GM19328 (cell line): ENCODE results near the gene PINK1.
"Not testable (repeated sequence)": the region's sequence is repeated elsewhere in the genome, so short reads cannot be mapped to it uniquely, and the experiment has no call there.

Experiments used
- ATAC-seq: cut with Tn5 transposase; IDR thresholded peaks from one replicate; pipeline ENCODE4 v1.9.1; 2021; ENCODE audit warnings: mild to moderate bottlenecking, moderate library complexity; ENCODE audit not compliant: unreplicated experiment

Gene PINK1

DNA sequence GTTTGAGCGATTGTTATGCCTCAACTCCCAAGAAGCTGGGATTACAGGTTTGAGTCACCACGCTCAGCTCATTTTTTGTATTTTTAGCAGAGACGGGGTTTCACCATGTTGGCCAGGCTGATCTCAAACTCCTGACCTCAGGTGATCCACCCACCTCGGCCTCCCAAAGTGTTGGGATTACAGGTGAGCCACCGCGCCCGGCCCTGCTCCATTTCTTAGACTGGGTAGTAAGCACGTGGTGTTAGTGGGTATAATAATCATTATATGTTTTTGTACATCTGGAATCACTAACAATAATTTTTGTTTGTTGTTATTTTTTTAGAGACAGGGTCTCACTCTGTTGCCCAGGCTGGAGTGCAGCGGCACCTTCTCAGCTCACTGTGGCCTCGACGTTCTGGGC lies 40.4 kb downstream of the PINK1 start:
- ATAC-seq: not testable (repeated sequence)

DNA sequence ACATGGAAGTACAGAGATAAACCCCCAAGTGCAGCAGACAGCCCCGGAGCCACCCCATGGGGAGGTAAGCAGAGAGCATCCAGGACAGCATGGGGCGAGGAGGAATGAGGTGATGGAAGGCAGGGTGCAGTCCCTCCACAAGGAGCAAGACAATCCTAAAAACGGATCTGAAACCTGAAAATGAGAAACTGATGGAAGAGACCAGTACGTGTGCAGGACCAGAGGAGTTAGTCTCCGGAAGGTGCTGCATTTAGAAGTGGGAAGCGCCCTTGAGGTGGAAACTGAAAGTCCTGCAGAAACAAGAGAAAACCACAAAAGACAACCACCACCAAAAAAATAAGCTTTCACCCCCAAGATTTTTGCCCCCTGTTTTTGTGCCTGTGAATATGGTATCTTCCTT lies 45.3 kb downstream of the PINK1 start:
- no peak for ATAC-seq

DNA sequence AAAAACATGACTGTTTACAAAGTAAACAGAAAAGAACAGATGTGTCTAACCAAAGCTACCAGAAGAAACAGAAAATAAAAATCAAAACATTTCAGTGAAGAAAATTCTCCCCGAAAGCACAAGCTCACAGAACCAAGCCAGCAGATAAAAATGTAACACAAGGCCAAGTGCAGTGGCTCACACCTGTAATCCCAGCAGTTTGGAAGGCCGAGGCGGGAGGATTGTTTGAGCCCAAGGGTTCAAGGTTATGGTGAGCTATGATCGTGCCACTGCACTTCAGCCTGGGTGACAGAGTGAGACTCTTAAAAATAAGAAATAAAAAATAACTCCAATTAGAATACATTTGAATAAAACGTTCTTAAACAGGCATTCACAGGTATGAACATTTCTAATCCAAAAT lies 47.0 kb downstream of the PINK1 start:
- ATAC-seq: no peak

DNA sequence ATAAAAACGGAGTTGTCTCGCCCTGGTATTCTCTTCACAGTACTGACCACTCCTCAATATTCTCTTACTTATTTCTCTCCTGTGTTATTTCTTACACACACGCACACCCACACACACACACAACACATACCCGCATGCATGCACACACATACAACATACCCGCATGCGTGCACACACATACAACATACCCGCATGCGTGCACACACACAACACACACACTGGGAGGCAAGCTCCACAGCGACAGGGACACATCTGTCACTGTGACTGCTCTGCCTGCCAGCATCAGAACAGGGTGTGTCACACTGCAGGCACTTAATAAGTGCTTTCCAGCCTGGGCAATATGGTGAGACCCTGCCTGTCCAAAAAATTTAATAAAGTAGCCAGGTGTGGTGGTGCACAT lies 48.7 kb downstream of the PINK1 start:
- ATAC-seq: no peak

DNA sequence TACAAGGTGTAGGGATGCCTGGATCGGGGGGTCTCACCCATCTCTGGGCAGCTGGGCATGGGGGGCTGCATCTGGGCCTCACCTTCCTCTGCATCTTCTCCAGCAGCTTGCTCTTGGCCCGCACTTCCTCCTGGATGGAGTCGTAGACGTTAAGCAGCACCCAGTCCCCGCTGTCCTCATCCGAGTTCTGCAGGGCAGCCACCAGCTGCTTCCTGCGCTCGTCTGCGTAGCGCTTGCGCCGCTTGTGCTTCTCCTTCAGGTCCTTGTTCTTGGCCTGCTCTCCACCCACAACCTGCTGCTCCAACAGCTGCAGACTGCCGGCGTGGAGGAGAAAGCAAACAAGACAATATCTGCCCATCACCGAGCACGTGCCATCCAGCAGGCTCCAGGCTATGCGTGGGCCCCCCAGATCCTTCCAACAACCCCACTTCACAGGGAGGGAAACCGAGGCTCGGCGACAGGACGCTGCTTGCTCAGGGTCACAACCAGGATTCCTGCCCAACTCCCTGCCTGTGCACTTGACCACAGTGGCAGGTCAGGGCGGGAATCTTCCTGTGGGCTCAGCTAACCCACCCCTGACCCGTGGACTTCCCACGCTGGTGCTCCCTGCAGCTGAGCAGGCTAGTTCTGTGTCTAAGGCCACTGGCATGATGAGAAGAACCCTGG lies 49.4 kb downstream of the PINK1 start:
- ATAC-seq: no peak

DNA sequence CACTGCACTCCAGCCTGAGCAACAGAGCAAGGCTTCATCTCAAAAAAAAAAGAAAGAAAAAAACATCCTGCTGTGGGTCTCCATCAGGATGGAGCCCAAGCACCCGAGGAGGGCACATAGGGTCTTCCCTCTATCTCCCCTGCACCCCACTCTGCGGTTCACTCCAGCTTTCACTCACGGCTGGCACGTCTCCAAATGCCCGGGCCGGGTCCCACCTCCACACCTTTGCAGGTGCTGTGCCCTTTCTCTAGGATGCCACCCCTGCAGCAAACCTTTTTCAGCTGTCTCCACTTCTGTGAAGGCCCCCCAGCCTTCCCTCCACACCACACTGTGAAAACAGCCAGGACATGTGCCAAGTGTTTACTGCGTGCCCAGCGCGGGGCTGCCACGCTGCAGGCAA lies 50.4 kb downstream of the PINK1 start:
- no peak for ATAC-seq

DNA sequence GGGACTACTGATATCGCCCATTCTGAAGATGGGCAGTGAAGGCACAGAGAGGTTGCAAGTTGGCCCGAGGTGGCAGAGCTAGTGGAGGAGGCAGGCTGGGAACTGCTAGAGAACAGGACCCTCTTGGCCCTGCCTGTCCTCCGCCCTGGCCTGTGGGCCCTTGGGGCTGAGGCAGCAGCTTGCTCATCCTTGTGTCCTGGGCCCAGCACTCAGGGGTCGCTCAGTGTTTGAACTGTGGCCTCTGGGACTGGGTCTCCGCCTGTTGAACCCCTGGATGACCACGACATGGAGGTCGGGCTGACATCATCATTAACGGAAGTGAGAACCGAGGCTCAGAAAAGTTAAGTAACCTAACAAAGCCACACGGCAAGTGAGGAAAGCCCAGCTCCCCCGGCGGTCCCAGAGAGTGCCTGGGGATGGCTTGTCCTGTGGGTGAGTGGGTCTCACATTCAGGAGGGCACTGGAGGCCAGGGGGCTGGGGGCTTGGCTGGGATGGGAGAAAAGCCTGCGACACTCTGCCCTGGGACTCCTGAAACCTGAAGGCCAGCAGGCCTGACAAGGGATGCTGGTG lies 50.9 kb downstream of the PINK1 start:
- no peak for ATAC-seq

DNA sequence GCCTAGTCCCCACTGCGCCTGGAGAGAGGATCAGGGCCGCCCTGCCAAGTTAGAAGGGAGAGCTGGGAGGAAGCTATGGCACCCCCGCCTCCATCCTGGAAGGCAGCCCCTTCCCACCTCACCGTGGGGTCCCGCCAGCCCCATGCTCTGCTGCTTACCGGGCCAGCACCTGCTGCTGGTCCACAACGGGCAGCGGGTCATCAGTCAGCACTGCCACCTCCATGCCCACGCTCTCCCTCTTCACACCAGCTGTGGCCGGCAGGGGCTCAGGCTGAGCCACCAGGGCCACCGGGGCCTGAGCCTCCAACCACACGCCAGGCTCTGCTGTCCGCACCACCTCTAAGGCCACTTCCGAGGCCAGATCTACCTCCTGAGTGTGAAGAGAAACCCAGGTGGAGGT lies 51.4 kb downstream of the PINK1 start:
- ATAC-seq: no peak

DNA sequence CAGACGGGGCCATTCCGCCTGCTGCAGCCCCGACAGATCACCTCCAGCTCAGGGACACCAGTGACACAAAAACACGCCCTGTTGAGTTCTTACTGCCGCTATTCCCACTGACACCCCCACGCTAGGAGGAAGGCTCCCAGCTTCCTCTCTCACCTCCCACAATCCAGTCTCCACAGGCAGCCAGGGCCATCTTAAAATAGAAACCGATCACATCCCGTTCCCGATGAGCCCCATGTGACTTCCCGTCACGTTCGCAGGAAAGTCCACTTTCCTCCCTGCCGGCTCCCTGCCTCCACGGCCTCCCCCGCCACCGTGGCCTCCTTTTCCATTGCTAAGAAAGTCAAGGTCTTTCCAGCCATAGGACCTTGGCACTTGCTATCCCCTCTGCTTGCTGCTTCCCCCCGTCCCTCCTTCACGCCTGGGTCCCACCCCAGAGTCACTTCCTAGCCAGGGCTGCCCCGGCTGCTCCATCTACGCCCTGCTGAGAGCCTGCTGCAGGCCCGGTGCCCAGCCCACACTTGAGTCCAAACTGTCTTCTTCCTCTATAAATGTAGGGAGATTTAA lies 51.9 kb downstream of the PINK1 start:
- no peak for ATAC-seq

DNA sequence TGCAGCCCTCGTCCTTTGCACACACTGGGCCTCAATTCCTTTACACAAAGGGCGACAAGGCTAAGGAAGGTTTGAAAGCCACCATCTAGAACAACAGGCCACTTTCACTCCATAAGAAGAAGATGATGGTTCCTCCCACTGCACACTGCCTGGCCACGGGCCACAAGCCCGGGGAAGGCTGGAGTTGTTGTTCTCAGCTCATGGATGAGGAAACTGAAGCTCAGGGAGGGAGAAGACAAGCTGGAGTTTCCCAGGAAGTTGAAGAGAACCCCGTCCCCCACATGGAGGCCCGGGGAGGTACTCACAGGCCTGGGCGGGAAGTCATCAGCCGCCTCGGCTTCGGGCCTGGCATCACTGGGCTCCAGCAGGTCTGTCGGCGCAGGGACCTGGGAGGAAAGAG lies 52.5 kb downstream of the PINK1 start:
- ATAC-seq: no peak

DNA sequence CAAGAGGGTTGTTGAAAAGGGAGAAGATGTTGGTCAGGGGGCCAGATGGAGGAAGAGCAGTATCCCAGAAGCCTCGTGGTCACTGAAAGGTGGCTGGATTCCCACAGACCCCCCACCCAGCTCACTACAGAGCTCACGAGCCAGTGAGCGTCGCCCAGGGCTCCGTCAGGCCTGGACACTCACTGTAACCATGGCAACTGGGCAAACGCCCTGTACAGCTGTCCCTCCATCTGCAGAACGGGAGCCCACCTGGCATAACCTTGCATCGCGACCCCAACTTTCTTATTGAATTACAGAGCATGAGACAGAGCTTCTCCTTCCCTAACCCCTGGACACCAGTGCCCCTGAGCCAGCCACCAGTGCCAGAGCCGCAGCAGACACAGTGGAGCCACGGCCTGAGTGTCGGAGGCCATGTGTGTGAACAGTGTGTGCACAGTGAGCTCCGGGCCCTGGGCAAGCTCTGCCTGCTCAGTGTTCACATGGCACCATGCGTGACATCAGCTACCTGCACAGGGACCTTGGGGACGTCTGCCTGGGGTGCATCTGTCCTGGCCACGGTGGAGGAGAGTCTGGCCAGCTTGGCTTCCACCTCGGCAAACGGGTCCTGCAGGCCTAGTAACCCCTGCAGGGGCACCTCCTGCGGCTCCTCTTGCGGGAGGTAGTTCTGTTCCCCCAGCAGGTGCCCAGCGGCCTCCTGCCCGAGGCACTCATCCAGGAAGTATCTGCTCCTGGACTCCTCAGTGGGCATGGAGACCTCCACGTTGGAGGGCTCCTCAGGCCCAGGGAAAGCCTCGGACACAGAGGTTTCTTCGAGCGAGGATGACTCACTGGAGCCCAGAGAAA lies 53.8 kb downstream of the PINK1 start:
- no peak for ATAC-seq

DNA sequence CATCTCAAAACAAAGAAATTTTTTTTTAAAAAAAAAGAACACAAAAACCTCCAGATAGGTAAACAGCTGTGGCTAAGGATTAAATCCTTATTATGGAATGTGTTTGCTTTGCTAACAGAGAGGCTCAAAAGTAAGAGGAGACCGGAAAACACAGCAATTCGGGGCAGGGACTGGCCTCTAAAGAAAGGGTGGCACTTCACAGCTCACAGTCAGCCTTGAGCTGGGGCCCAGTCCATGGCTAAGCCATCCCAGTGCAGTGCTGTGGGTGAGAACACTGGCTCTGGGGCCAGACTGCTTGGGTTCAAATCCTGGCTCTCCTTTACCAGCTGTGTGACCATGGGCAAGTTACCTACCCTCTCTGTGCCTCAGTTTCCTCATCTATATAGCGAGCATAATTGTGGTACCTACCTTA lies 56.4 kb downstream of the PINK1 start:
- no peak for ATAC-seq

DNA sequence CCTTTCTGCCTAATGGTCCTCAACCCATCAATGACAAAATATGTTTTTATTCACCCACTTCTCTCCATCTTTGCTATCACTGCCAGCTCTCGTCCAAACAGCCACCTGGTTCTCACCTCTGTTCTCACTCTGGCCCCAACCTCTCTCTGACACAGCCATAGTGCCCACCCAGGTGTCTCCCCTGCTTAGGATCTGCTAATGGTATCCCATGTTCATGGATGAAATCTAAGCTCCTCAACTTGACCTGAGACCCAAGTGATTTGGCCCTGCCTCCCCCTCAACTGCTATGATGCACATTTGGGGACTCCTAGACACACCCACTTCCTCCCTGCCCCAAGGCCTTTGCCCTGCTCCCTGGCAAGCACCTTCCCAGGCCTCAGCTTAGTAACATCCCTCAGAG lies 58.6 kb downstream of the PINK1 start:
- ATAC-seq: no peak

DNA sequence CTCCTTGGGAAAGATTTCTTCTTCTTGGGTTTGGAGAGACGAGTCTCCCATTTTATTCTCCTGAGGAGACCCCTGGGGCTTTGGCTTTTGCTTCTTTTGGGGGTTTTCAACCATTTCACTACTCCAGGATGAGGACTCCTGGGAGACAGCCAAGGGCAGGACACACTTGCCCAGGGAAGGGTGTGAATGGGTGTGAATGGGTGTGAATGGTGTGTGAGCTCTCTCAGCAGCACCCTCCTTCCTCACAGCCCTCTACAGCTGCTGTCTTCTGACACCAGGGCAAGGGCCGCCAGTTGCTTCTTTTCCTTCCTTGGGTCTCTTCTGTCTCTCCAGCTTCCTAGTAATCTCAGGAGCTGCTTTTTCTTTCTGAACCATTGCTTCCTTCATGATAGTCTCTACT lies 60.4 kb downstream of the PINK1 start:
- no peak for ATAC-seq

DNA sequence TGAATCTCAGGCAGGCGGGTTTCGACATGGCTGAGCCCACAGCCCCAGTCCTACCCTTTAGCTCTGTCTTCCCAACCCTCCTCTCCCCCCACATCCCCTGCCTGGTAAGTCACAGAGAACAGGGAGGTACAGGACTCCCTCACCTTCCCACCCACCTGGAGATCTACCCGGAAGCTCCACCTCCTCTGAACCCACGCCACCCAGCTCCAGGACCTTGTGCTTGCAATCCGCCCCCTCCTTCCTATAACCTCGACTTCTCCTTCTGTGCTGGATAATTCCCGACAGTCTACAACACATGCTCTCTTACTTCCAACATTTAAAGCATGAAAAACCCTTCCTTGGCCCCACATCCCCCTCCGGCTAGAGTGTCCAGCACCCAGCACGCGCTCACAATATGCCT lies 62.3 kb downstream of the PINK1 start:
- no peak for ATAC-seq

DNA sequence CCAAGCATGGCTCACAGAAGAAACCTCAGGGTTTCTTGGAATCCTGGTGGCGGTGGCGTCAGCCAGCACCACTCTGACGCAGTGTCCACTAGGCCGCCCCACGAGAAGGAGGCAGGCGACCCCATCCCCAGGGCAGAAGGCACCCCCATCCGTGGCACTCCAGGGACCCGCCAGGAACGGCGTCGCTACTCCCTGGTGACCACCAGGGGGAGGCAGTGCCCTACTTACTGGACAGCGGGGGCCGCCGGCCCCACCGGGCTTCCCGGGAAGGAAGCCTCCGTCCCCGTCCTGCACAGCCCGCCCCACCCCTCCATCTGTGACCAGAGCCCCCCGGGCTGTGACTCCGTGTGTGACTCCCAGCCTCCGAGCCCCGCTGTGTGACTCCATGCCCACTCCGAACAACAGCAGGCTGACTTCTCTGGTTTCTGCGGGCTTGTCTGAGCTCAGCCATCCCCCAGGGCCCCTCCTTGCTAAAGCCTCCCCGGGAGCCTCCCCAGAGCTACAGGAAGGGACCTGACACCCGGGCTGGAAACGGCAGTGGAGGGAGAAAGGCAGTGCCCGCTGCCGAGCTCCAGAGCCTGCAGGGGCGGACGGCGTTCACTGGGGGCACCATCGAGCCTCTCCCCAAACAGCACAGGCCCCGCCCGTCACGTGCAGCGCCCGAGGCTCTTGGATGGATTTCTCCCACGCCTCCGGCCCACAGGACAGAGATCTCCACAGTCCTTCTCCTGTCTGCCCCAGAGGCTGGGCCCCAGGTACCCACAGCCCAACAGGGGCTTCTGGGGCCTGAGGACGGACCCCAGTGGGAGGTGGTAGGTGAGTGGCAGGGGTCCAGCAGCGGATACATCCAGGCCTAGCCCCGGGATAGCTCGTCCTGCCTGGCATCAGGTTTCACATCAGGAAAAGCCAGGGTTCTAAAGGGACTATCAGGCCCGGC lies 63.4 kb downstream of the PINK1 start:
- no peak for ATAC-seq

DNA sequence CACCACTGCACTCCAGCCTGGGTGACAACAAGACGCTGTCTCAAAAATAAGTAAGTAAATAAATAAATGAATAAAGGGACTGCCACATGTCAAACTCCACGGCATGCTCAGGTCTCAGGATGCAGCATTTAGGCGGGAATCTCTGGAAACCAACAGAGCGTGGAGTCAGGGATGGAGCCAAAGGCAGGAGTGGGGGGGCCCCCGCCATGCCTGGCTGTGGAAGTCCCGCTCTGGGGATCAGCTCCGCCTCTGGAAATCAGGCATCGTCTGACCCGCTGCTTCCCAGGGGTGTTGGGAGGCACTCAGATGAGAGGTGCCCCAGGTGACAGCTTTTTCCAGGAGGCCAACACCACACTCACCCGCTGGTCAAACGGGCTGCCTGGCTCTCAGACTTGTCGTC lies 64.3 kb downstream of the PINK1 start:
- ATAC-seq: no peak

DNA sequence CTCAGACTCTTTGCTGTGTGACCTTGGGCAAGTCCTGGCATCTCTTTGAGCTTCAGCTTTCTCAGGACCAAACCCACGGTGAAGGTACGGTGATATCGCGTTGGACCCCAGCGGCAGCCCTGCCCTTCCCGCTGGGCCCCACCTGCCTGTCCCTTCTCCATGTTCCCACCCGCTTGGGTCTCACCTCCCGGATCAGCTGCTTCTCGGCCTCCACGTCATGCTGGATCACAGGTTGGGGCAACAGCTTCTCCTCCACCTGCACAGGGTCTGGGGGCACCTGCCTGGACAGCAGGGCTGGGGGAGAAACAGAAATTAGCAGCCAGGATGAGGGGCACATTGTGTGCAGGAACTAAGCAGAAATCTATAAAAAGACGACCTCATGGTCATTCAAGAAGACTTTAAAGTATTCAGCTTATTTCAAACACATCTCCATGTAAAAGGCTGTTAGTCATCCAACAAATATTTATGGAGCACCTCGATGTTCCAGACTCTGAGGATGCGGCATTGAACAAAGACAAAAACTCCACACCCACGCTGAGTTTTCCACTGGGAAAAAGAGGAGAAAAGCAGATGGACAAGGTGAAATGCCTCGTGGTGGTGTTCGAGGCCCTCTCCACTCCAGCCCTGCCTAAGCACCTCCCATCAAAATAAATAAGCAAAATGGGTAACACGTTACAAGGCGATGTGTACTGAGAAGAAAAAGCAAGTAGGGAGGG lies 65.1 kb downstream of the PINK1 start:
- no peak for ATAC-seq

DNA sequence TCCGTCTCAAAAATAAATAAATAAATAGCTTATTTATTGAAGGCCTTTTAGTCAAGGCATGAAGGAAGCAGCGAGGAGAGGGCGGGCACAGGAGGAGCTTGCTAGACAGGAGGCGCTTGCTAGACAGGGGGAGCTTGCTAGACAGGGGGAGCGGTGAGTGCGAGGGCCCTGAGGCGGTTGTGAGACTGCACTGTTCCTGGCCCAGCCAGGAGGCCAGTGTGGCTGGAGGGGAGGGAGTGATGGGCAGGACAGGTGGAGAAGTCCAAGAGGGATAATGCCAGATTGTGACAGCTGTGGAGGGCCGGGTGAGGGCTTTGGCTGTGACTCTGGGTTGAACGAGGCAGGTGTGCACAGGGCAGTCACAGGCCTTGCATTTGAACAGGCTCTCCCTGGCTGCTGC lies 66.3 kb downstream of the PINK1 start:
- ATAC-seq: no peak

DNA sequence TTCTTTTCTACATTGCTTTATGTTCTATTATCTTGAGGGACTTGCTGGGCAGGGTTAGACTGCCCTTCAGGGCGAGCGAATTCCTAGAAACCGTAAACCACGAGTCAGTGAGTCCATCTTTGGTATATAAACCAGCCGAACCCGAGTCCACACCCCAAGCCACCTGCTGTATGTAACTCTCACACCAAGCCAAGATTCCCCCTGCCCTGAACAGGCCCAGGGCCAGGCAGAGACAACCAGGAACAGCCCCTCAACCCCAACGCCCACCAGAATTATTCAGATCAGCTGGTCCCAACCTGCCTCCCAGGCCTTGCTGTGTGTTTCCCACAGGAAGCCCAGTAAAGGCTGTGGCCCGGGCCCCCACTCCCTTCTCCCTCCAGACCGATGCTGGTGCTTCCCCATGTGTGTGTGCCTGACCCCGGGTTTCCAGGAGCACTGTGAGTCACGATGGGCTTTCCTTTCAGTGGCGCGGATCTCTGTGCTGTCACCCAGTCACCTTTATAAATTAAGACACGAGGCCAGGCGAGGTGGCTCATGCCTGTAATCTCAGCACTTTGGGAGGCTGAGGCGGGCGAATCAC lies 67.5 kb downstream of the PINK1 start:
- ATAC-seq: no peak
